Measurements from ENCODE around the gene KLF17.

DNA sequence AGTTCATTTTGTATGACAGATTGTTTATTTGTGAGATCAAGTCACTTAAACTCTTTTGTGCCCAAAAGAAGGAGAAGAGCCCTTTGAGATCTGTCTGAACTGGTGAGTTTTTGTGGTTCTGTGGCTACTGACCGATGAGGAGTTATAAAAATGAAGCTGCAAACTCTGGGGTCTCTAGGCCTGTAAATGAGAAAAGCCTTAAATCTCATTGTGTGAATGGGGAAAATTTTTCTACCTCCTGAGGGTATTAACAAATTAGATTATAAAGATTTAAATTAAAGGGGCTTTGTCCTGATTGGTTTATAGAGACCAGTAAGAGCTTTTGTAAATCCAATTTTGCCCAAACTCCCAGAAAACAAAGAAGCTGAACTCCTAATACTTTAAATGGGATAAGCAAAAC, 9.7 kb upstream of the KLF17 start:
- TF ChIP-seq, protein P1, sequence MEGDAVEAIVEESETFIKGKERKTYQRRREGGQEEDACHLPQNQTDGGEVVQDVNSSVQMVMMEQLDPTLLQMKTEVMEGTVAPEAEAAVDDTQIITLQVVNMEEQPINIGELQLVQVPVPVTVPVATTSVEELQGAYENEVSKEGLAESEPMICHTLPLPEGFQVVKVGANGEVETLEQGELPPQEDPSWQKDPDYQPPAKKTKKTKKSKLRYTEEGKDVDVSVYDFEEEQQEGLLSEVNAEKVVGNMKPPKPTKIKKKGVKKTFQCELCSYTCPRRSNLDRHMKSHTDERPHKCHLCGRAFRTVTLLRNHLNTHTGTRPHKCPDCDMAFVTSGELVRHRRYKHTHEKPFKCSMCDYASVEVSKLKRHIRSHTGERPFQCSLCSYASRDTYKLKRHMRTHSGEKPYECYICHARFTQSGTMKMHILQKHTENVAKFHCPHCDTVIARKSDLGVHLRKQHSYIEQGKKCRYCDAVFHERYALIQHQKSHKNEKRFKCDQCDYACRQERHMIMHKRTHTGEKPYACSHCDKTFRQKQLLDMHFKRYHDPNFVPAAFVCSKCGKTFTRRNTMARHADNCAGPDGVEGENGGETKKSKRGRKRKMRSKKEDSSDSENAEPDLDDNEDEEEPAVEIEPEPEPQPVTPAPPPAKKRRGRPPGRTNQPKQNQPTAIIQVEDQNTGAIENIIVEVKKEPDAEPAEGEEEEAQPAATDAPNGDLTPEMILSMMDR (IDR thresholded peaks at IDR 0.05), result no peak
- TF ChIP-seq POLR2A (IDR thresholded peaks at IDR 0.05), result no peak

Data from heart left ventricle (tissue), 13 donors.